Activated CD4-positive, alpha-beta T cell treated with anti-CD3 and anti-CD28 coated beads, Interleukin-10, Interleukin-2, amounts not matched to agents 100 ng/mL and 50 ng/mL, durations not matched to agents 16 hours and 8 hours (primary cell): ENCODE measurements around the gene SAMD4A.

Experiments
- DNase-seq: peaks from one replicate; pipeline ENCODE4 v3.0.0-alpha.2; 2020

Gene SAMD4A

DNA sequence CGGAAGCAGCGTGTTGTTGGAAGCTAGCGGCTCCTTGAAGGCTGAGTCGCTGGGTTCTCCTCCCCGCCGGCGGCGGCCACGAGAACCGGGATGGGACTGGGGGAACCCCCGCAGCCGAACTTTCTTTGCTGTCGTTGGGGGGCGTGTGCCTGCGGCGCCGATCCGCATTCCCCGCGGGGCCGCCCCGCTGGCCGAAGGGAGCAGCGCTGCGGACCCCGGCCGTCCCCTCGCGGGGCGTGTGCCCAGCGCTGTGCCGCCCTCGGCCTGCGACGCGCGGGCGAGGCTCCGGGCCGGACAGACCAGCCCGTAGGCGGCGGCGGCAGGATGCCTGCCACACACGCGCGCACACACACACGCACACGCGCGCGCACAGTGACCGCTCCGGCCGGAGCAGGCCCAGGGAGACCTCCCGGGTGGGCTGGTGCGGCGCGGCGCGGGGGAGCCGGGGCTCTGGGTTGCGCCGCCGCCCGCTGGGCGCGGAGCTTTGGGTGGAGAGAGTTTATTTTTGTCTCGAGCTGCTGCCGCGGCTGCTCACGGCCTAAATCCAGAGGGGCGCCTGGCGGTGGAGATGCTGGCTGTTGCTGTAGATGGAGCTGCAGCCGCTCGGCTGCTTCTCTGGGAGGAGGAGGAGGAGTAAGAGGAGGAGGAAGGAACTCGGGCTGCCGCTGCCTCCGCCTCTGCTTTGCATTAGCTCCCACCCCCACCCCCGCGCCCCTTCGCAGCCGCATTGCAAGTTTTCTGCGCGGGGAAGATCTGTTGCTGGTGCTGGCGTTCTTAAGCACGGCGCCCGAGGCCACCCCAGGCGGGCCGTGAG is at the start of gene SAMD4A:
TSS of gene SAMD4A (plus strand) at position 719 of the 814 bp plus-strand sequence. CDS start 789 bp downstream, outside the sequence.
- peak; percentile 77 for DNase-seq

DNA sequence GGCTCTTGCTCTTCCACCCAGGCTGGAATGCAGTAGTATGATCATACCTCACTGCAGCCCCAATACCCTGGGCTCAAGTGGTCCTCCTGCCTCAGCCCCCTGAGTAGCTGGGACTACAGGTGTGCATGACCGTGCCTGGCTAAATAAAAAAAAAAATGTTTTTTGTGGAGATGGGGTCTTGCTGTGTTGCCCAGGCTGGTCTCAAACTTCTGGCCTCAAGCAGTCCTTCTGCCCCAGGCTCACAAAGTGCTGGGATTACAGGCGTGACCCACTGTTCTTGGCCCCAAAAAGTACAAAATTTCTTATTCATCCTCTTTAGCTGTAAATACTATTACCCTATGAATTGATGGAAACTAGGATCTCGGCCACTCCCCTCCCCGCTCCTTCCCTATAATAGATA is 42.5 kb upstream of the SAMD4A start:
- DNase-seq, result no peak

GRCh38 chr14:54528973-54529372 is 38.0 kb upstream of the SAMD4A start:
- DNase-seq, result no peak

GRCh38 chr14:54529811-54530210 is 37.1 kb upstream of the SAMD4A start:
- no peak for DNase-seq

DNA sequence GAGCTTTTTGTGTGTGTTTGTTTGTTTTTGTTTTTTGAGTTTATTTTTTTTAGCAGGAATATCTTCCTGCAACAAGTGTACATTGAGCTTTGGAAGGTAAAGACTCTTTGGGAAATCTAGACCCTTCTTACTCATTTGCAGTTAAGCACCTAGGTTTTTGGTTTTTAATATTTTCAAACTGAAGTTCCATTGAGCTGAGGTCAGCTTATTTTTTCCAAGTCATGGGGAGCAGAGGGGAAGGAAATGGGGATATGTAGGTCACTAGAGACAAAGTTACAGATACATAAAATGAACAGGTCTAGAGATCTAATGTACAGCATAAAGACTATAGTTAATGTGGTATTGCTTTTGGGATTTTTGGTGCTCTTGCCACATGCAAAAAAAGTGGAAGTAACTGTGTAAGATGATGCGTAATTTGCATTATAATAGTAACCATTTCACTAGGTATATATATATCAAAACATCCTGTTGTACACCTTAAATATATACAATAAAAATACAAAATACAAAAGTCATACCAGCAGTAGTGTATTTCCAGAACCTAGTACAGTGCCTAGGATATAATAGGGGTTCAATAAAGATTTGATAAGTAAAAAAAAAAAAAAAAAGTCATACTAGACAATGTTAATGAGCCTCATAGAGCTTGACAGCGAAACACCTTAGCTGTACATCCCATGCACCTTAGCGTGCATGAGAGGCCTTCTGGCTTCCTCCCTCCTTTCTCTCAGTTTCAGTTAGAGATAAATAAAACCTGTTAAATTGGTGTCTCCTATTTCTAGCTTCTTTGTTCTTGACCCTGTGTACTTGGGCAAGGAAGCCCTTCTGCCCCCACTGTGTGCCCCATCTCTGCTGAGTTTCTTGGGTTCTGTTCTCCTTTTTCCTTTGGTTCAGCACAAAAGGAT is 34.6 kb upstream of the SAMD4A start:
- no peak for DNase-seq

DNA sequence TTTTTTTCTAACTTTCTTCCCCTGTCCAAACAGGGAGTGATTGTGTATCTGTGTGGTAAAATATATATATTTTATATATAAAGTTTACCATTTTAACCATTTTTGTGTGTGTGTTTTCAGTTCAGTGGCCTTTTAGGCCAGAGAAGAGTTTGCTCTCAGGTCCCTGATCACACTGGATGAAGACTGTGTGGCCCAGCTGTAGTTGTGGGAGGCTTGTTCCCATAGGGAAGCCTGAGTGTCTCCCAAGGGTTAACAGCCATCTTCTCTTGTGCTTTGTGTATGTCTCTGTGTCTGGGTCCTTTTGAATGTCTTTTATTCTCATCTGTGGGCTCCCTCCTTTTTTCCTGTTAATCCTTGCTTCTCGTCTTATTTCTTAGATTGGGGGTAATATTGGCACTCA is 33.8 kb upstream of the SAMD4A start:
- no peak for DNase-seq

GRCh38 chr14:54535126-54535525 is 31.8 kb upstream of the SAMD4A start:
- no peak for DNase-seq

- DNase-seq, result no peak
These were observed 31.3 kb upstream of the SAMD4A start for GRCh38 chr14:54535646-54536045.

GRCh38 chr14:54537651-54538050 is 29.3 kb upstream of the SAMD4A start:
- DNase-seq, result no peak

GRCh38 chr14:54538055-54538454 is 28.9 kb upstream of the SAMD4A start:
- DNase-seq, result no peak

- DNase-seq, result no peak
These were observed 19.3 kb upstream of the SAMD4A start for GRCh38 chr14:54547583-54547982.

DNA sequence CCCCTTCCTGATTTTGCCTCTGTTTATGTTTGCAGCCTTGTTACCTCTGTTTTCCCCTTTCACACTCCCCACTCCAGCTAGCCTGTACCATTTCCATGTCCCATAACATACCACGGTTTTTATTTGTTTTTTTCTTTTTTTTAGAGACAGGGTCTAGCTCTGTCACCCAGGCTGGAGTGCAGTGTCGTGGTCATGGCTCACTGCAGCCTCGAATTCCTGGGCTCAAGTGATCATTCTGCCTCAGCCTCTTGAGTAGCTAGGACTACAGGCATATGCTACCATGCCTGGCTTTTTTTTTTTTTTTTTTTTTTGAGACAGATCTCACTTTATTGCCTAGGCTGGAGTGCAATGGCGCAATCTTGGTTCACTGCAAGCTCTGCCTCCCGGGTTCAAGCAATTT is 18.4 kb upstream of the SAMD4A start:
- DNase-seq, result no peak

GRCh38 chr14:54549862-54550261 is 17.1 kb upstream of the SAMD4A start:
- no peak for DNase-seq

- DNase-seq, result no peak
These were observed 16.4 kb upstream of the SAMD4A start for GRCh38 chr14:54550514-54550913.

- DNase-seq, result no peak
These were observed 12.5 kb upstream of the SAMD4A start for GRCh38 chr14:54554401-54554800.

- no peak for DNase-seq
These were observed 11.3 kb upstream of the SAMD4A start for GRCh38 chr14:54555651-54556050.

DNA sequence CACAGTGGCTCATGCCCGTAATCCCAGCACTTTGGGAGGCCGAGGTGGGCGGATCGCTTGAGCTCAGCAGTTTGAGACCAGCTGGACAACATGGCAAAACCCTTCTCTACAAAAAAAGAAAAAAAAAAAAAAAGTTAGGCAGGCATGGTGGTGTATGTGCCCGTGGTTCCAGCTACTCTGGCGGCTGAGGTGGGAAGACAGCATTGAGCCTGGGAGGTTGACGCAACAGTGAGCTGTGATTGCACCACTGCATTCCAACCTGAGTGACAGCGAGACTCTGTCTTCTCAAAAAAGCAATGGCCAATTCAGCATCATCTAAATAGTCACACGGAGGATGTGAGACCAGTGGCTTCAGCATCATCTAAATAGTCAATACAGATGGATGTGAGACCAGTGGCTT is 10.4 kb upstream of the SAMD4A start:
- DNase-seq, result no peak

DNA sequence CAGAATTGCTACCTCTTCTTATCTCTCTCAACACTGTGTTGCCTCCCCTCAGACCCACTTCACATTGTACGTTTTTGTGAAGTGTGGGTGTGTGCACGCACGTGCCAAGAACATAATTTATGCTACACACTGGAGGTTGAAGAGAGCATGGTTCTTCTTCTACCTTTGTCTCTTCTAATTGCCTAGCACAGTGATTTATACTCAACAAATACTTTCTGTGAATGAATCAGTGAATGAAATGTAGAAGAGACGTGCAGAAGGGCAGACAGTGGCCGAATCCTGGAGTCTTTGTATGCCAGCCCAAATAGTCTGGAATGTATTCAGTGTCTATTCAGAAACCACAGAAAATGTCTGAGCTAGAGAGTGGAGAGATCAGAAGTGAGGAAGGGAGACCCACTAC is 4.6 kb upstream of the SAMD4A start:
- no peak for DNase-seq

DNA sequence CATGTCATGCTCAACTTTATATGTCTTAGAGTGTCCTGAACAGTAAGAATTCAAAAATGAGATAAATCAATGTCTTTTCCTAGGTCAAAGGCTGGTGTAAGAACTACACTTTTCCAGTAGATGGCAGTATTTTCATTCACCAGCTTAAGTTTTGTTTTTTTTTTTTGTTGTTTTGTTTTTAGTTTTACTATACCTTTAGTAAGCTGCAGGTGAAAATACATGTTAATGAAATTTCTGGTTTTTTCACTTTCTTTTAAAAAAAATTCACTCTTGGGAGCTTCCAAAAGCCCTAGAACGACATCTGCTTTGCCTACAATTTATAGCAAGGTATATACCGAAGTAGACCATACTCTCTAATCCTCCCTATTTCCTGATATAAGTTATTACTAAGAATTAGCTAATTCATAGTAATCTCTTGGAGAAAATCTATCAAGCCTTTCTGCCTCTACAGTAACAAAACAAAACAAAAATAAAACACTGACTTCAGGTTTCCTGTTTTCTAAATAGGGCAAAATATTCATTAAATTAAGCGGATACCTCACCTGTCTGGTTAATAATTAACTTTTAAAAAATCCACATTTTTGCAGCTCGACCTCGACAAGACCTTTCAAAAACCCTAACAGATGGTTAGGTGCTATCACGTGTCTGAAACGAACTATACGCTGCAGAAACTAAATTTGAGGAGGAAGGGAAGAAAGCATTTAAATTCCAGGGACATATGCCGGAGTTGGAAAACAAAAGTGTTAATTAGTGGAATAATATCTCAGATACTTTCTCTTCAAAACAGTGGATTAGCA is 2.7 kb upstream of the SAMD4A start:
- peak; percentile 48 for DNase-seq

DNA sequence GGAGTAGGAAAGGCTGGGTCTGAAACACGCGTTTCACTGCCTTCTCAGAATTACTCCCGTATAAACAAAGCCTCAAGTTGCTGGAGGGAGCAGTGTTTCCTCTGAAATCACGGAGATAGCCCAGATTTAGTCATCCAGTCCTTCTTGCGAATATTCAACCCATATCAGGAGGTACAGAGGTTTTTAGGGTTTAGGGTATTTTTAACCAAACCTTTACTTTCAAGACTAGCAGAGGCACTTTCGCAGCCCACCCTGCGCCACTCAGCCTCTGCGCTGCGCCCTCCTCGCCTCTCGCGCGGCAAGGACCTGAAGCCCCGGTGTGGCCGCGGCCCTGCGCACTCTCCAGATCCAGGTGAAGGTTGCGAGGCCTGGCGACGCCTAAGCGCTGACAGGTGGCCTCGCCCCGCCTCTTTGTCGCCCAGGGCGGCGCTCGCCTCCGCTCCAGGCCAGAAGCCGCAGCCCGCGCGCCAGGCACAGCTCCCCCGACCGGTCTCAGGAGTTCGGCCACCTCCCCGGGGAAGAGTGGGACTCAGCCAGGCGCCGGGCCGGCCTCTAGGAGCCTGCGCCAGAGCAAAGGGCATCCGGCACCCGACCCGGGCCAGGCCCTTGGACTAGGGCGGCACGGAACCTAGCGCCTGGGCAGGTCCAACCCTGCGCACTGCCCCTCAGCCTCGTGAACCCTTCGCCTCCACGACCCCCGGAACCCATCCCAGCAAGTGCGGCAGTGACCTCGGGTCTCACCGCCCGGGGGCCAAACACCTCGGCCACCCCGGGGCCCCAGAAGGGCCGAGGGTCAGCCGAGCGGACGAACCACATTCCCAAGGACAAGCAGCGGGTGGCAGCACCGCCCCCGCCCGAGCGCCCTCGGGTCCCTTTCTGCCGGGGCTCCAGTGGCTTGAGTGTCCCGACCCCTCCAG is 1.8 kb upstream of the SAMD4A start:
- DNase-seq, result peak; percentile 62

DNA sequence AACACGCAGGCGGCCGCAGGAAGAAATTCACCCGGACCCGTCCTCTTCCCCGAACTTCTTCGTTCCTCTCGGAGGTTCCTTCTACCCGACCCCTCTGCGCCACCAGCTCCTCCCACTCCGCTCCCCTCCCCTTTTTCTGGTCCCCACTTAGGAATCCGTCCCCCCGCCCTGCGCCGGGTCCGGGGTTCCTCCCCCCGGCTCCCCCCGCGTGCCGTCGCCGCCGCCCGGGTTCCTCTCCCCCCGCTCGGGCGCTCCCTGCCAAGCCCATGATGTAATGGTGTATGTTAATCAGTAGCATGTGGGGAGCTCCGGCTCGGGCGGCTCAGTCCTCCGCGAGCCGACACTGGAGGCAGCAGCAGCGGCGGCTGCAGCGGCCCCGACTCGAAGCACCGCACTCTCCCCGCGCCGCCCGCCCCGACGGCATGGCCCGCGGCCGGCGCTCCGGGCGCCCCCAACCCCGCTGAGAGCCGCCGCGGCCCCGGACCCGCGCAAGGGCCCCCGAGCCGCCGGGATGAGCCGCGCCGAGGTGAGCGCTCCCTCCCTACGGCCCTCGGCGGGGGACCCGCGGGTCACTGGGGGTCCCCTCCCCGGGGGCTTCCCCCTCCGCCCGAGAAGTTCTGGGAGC is 1.0 kb upstream of the SAMD4A start:
- peak; percentile 76 for DNase-seq

- DNase-seq, result no peak
These were observed 303 bp downstream of the SAMD4A start for GRCh38 chr14:54567224-54567638.
